ENCODE results near the gene SORBS1. TPM values are rescaled to one million over a fixed set of nuclear protein-coding genes. Genes with fewer than 3 reads are reported as not detected.
A peak's percentile ranks its signal among the peaks of the same experiment; 100 is the strongest.

The SORBS1 gene
- total RNA-seq, 2 donors from 2014 or later, result 56.8 to 79.1 TPM

DNA sequence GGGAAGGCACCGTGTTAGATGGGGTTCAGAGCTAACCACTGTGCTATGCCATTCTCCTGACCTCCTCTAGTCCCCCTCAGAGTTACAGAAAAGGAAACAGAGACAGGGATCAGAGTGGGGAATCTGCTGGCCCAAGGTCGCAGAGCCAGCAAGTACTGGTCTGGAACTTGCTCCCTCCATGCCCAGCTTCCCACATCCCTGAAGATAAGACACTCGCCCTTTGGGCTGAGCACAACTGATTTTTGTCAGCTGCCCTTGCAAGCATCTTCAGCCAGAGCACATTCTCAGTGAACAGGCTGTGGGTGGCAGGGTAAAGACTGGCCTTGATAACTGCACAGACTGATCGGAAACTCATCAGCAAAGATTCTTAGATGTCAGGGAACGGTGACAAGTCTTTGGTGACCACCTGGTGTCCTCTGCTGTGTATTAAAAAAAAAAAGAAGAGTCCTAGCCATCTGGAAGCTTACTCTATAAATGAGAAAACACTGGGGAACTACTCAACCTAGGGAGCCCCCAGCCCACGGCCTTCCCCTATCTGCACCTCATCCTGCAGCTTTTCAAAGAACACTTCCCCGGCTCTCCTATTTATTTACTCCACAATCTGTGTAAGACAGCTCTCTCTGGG lies 1.3 kb upstream of the SORBS1 start:
- no peaks in the 10 kb centered on the region for H3K9me3 ChIP-seq
- WGBS, 2 donors, result 59 to 65% methylated on average over 6 to 7 of the region's 7 CpGs
- H3K27ac ChIP-seq, result no peak overlapping the region

DNA sequence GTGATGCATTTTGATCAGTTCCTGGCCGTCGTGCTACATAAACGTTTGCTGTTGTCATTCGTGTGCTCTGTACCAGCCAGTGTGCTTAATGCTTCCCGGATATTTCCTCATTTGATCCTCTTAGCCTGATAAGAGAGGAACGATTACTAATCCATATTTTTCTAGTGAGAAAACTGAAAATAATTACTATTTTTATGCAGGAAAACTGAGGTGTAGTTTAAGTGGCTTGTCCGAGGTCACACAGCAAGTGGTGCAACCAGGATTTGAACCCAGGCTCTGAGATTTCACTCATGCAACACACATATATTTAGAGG lies 650 bp upstream of the SORBS1 start:
- peaks cover 33% of the 10 kb centered on the region for H3K4me1 ChIP-seq
- H3K36me3 ChIP-seq (replicated peaks in 1 of 2; ENCODE audit: insufficient read depth in 1 of 2, low read depth in 2 of 2), result no peaks in the 10 kb centered on the region
- H3K9me3 ChIP-seq, result no peaks in the 10 kb centered on the region
- H3K27ac ChIP-seq, result peak overlapping the region in 3 of 4 donors; percentile 52 to 91 (median 70)
- H3K4me3 ChIP-seq, result peak overlapping the region in 1 of 2 donors; percentile 31
- DNase-seq, result no peak
- intact Hi-C loops (cut with DNase I), result no loop called here
- TF ChIP-seq POLR2A (IDR thresholded peaks at IDR 0.05), result no peak
- no peak for ATAC-seq
- H3K27me3 ChIP-seq, result no peaks in the 10 kb centered on the region
- WGBS, 2 donors, result 32% methylated on average over 7 of the region's 7 CpGs

More for the DNA sequence above, 1.3 kb upstream of the SORBS1 start:
- Histone ChIP-seq H3K27me3 (no peaks in the 10 kb centered on the region), H3K4me1 (peaks cover 33% of the 10 kb centered on the region), H3K36me3 (replicated peaks in 1 of 2; ENCODE audit: insufficient read depth in 1 of 2, low read depth in 2 of 2) (no peaks in the 10 kb centered on the region), H3K4me3 (no peak overlapping the region)
- TF ChIP-seq, protein P1, sequence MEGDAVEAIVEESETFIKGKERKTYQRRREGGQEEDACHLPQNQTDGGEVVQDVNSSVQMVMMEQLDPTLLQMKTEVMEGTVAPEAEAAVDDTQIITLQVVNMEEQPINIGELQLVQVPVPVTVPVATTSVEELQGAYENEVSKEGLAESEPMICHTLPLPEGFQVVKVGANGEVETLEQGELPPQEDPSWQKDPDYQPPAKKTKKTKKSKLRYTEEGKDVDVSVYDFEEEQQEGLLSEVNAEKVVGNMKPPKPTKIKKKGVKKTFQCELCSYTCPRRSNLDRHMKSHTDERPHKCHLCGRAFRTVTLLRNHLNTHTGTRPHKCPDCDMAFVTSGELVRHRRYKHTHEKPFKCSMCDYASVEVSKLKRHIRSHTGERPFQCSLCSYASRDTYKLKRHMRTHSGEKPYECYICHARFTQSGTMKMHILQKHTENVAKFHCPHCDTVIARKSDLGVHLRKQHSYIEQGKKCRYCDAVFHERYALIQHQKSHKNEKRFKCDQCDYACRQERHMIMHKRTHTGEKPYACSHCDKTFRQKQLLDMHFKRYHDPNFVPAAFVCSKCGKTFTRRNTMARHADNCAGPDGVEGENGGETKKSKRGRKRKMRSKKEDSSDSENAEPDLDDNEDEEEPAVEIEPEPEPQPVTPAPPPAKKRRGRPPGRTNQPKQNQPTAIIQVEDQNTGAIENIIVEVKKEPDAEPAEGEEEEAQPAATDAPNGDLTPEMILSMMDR (IDR thresholded peaks at IDR 0.05), result no peak
- no peak for TF ChIP-seq POLR2A (IDR thresholded peaks at IDR 0.05)
- intact Hi-C loops (cut with DNase I), result no loop called here
- ATAC-seq (no peak), DNase-seq (no peak)

DNA sequence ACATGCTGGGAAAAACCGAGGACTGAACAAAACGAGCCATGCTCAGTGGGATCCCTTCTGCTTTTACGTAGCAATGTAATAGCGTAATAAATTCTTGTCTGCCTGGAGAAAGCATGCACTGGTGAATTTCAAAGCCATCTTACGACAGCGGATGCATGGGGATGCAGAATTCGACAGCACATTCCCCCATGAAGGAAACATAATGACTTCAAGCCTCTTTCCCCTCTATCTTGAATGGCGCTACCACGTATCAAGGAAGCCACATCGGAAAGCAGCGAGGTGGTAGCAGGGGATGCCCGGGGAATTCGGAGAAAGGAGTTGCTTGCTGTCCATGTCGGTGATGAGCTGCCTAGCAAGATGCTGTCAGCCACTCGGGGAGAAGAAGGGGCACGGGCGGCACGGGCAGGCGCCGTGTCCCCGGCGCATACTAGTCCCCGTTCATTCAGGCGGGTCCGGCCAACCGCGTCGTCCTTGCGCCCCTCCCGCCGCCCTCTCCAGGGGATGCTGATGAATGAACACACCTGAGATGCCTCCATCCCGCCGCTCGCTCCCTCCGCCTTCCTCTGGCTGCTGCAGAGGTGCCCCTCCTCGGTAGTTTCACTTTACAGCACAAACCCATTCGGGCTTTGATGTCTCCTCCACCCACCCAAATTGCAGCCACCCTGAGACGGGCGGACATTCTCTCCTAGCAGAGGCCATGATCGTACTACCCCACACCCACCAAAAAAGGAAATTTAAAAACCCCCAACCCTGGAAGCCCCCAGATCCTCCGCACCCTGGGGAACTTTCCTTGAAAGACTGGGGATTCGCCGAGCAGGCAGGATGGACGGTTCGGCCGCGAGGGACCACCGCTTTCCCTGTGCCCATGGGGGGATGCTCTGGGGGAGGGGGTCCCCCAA lies 644 bp downstream of the SORBS1 start:
- H3K27ac ChIP-seq, result peak overlapping the region; percentile 70 to 91 (median 88)
- TF ChIP-seq, protein P1 (IDR thresholded peaks at IDR 0.05), result no peak
- TF ChIP-seq POLR2A (IDR thresholded peaks at IDR 0.05), result no peak
- H3K27me3 ChIP-seq, result no peaks in the 10 kb centered on the region
- 5 to 7% methylated on average over 27 to 48 of the region's 48 CpGs for WGBS, 2 donors
- peak; percentile 41 for ATAC-seq
- no peaks in the 10 kb centered on the region for H3K9me3 ChIP-seq
- intact Hi-C loops (cut with DNase I), result no loop called here
- H3K4me3 ChIP-seq, result peak overlapping the region; percentile 86 to 94
- H3K36me3 ChIP-seq (replicated peaks in 1 of 2; ENCODE audit: insufficient read depth in 1 of 2, low read depth in 2 of 2), result no peaks in the 10 kb centered on the region
- peak; percentile 61 to 64 (median 62) for DNase-seq
- peaks cover 33% of the 10 kb centered on the region for H3K4me1 ChIP-seq

DNA sequence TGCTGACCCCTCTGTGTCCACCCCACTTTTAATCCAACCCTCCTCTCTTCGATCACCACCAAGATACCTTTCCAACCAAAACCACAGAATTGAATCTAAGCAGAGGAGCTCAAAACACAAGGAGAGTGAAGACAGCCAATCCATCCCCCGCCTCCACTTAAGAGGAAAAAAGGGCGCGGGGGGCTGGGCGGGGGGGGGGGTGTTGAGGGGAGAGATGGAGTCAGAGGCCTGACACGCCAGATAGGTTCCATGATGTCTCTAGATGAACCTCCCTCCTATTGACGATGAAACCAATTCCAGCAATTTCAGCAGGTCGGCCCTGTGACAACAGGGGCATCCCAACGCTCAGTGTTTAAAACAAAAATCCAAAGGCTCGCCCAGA lies 1.3 kb downstream of the SORBS1 start:
- Histone ChIP-seq H3K9me3 (no peaks in the 10 kb centered on the region), H3K4me1 (peaks cover 33% of the 10 kb centered on the region), H3K4me3 (no peak overlapping the region), H3K27ac (peak overlapping the region in 1 of 4 donors; percentile 87), H3K36me3 (replicated peaks in 1 of 2; ENCODE audit: insufficient read depth in 1 of 2, low read depth in 2 of 2) (no peaks in the 10 kb centered on the region), H3K27me3 (no peaks in the 10 kb centered on the region)
- TF ChIP-seq POLR2A (IDR thresholded peaks at IDR 0.05), result no peak
- TF ChIP-seq, protein P1 (IDR thresholded peaks at IDR 0.05), result no peak
- ATAC-seq (no peak), DNase-seq (no peak)
- intact Hi-C loops (cut with DNase I), result no loop called here
- 59 to 66% methylated on average over 10 of the region's 10 CpGs for WGBS, 2 donors

DNA sequence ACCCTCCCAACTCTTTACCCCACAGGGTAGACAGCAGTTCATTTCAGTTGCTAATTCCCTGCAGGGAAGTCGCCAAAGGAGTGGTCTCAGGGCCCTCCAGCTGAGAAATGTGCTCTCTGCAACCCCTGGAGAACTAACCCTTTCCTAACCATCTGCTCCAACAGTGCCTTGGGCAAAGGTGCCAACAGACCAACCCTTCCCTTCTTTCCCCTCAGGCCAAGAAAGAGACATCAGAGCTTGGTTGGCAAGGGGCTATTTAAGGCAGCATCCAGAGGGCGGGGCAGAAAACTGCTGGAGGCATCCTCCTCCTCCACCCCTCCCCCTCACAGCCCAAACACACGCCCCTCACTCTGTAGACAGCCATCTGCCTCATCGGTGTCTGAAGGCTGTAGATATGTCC lies 1.7 kb downstream of the SORBS1 start:
- Histone ChIP-seq H3K27ac (no peak overlapping the region), H3K4me1 (peaks cover 33% of the 10 kb centered on the region), H3K27me3 (no peaks in the 10 kb centered on the region), H3K36me3 (replicated peaks in 1 of 2; ENCODE audit: insufficient read depth in 1 of 2, low read depth in 2 of 2) (no peaks in the 10 kb centered on the region), H3K4me3 (no peak overlapping the region), H3K9me3 (no peaks in the 10 kb centered on the region)
- no peak for TF ChIP-seq POLR2A (IDR thresholded peaks at IDR 0.05)
- TF ChIP-seq, protein P1 (IDR thresholded peaks at IDR 0.05), result no peak
- ATAC-seq (no peak), DNase-seq (no peak)
- WGBS, 2 donors, result 63 to 66% methylated on average over 4 of the region's 4 CpGs
- intact Hi-C loops (cut with DNase I), result no loop called here

Data from body of pancreas (tissue), 4 donors.